ENCODE data around the gene ZNF275.

GRCh38 chrX:153382563-153383482 is 48.9 kb downstream of the ZNF275 start:
- TF ChIP-seq CTCF (conservative IDR thresholded peaks at IDR 0.05 in 1 of 2, IDR thresholded peaks at IDR 0.05 in 1 of 2; ENCODE audit: extremely low read depth in 1 of 2, insufficient read depth in 1 of 2, low read depth in 1 of 2, low read length in 2 of 2) (no peak), EZH2 (IDR thresholded peaks at IDR 0.05; ENCODE audit: borderline replicate concordance, low read length) (no peak)
